ENCODE measurements around the gene L3MBTL1. TPM values are rescaled to one million over a fixed set of nuclear protein-coding genes. Genes with fewer than 3 reads are reported as not detected.

The L3MBTL1 gene
- total RNA-seq, 1 experiment from 2014 or later, result 24.9 TPM

DNA sequence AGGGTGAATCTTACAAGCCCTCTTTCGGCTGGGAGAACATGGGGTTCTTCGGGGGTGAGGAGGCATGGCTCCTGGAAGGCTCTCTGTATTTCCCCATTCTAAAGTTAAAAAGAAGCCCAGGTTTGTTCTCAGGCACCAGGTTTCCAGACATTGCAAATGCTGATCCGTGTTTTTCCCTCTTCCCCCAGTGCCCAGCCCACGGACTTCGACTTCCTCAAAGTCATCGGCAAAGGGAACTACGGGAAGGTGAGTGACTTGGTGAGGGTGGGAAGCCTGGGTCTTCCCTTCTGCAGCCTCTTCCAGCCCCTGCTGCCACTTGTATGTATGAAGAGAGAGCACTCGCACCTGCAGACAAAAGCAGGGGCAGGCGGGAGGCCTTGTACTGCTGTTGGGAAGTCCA lies 60.0 kb downstream of the L3MBTL1 start:
- no peak overlapping the region for H3K4me3 ChIP-seq (ENCODE audit: low read depth in 2 of 2, low read length in 2 of 2)
- TF ChIP-seq SIN3A (IDR thresholded peaks at IDR 0.05; ENCODE audit: borderline replicate concordance, insufficient read depth, low read depth, low read length) (no peak), POLR2AphosphoS5 (IDR thresholded peaks at IDR 0.05; ENCODE audit: low read depth, low read length) (no peak), TCF7L2 (IDR thresholded peaks at IDR 0.05; ENCODE audit: low read depth, low read length) (no peak)
- TF ChIP-seq, protein P1, sequence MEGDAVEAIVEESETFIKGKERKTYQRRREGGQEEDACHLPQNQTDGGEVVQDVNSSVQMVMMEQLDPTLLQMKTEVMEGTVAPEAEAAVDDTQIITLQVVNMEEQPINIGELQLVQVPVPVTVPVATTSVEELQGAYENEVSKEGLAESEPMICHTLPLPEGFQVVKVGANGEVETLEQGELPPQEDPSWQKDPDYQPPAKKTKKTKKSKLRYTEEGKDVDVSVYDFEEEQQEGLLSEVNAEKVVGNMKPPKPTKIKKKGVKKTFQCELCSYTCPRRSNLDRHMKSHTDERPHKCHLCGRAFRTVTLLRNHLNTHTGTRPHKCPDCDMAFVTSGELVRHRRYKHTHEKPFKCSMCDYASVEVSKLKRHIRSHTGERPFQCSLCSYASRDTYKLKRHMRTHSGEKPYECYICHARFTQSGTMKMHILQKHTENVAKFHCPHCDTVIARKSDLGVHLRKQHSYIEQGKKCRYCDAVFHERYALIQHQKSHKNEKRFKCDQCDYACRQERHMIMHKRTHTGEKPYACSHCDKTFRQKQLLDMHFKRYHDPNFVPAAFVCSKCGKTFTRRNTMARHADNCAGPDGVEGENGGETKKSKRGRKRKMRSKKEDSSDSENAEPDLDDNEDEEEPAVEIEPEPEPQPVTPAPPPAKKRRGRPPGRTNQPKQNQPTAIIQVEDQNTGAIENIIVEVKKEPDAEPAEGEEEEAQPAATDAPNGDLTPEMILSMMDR (IDR thresholded peaks at IDR 0.05), result no peak
- TF ChIP-seq, protein P2, sequence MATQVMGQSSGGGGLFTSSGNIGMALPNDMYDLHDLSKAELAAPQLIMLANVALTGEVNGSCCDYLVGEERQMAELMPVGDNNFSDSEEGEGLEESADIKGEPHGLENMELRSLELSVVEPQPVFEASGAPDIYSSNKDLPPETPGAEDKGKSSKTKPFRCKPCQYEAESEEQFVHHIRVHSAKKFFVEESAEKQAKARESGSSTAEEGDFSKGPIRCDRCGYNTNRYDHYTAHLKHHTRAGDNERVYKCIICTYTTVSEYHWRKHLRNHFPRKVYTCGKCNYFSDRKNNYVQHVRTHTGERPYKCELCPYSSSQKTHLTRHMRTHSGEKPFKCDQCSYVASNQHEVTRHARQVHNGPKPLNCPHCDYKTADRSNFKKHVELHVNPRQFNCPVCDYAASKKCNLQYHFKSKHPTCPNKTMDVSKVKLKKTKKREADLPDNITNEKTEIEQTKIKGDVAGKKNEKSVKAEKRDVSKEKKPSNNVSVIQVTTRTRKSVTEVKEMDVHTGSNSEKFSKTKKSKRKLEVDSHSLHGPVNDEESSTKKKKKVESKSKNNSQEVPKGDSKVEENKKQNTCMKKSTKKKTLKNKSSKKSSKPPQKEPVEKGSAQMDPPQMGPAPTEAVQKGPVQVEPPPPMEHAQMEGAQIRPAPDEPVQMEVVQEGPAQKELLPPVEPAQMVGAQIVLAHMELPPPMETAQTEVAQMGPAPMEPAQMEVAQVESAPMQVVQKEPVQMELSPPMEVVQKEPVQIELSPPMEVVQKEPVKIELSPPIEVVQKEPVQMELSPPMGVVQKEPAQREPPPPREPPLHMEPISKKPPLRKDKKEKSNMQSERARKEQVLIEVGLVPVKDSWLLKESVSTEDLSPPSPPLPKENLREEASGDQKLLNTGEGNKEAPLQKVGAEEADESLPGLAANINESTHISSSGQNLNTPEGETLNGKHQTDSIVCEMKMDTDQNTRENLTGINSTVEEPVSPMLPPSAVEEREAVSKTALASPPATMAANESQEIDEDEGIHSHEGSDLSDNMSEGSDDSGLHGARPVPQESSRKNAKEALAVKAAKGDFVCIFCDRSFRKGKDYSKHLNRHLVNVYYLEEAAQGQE (IDR thresholded peaks at IDR 0.05; ENCODE audit: insufficient read depth in 1 of 2, low read depth in 2 of 2, low read length in 1 of 2), result no peak
- ChIA-PET CTCF (no interaction called here), POLR2A (no interaction called here)
- DNase-seq (ENCODE audit: low read depth, low spot score) (no peak), ATAC-seq (no peak)
- no peaks in the 10 kb centered on the region for H3K4me1 ChIP-seq (ENCODE audit: control insufficient read depth, insufficient read depth, low read length)
- no TSS peak for BruUV-seq (replicated peaks)
- no peaks in the 10 kb centered on the region for H3K9me3 ChIP-seq (ENCODE audit: control insufficient read depth, insufficient read depth, low read depth, low read length)
- no peaks in the 10 kb centered on the region for H3K36me3 ChIP-seq (ENCODE audit: control insufficient read depth, insufficient read depth, low read length)
- H3K27ac ChIP-seq (ENCODE audit: low read length), result no peak overlapping the region
- in situ Hi-C loops (cut with HindIII; ENCODE audit: low pct_unique_long_range_greater_than_20kb, low sequenced_read_pairs), result no loop called here
- no peaks in the 10 kb centered on the region for H3K27me3 ChIP-seq (ENCODE audit: control insufficient read depth, insufficient read depth, low read length)
- intact Hi-C loops (cut with micrococcal nuclease; ENCODE audit: unreplicated experiment), result no loop called here

DNA sequence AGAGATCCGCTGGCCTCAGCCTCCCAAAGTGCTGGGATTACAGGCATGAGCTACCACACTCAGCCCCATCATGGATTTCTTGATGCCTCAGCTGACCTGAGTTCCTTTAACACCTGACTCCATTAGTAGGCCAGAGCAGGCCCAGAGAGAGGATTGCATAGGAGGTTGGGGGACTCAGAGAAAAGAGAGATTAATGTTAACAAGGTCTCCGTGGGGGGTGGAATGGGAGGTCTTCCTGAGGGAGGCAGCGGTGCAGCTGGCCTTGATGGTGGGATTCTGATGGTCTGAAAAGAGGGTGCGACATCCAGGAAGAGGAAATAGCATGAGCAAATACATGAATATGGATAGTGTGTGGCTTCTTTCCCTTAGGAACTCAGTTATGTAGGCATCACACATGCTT lies 61.2 kb downstream of the L3MBTL1 start:
- no peak for ATAC-seq
- Histone ChIP-seq H3K4me1 (ENCODE audit: control insufficient read depth, insufficient read depth, low read length) (no peaks in the 10 kb centered on the region), H3K27me3 (ENCODE audit: control insufficient read depth, insufficient read depth, low read length) (no peaks in the 10 kb centered on the region), H3K27ac (ENCODE audit: low read length) (no peak overlapping the region), H3K9me3 (ENCODE audit: control insufficient read depth, insufficient read depth, low read depth, low read length) (no peaks in the 10 kb centered on the region), H3K36me3 (ENCODE audit: control insufficient read depth, insufficient read depth, low read length) (no peaks in the 10 kb centered on the region), H3K4me3 (ENCODE audit: low read depth in 2 of 2, low read length in 2 of 2) (no peak overlapping the region)
- POLR2A ChIA-PET, result no interaction called here
- DNase-seq (ENCODE audit: low read depth, low spot score), result no peak
- TF ChIP-seq SIN3A (IDR thresholded peaks at IDR 0.05; ENCODE audit: borderline replicate concordance, insufficient read depth, low read depth, low read length), result no peak
- in situ Hi-C loops (cut with HindIII; ENCODE audit: low pct_unique_long_range_greater_than_20kb, low sequenced_read_pairs), result no loop called here
- intact Hi-C loops (cut with micrococcal nuclease; ENCODE audit: unreplicated experiment), result no loop called here
- no TSS peak for BruUV-seq (replicated peaks)
- CTCF ChIA-PET, result interaction anchor here (0.6 kb wide), 1 partner anchor 124 kb away, joined by 3 read pairs; no protein-coding TSS in a partner anchor

DNA sequence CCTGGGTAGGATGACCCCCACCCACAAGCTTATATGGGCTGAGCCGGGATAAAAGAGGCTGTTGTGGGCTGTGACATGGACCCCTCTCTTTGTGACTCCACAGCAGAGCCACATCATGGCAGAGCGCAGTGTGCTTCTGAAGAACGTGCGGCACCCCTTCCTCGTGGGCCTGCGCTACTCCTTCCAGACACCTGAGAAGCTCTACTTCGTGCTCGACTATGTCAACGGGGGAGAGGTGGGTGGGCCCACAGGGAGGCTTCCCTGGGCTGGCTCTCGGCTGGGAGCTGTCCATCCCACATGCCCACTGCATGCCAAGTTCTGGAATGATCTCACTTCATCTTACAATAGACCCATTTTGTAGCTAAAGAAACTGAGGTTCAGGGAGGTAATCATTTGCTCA lies 61.8 kb downstream of the L3MBTL1 start:
- in situ Hi-C loops (cut with HindIII; ENCODE audit: low pct_unique_long_range_greater_than_20kb, low sequenced_read_pairs) (no loop called here), intact Hi-C loops (cut with micrococcal nuclease; ENCODE audit: unreplicated experiment) (no loop called here)
- H3K9me3 ChIP-seq (ENCODE audit: control insufficient read depth, insufficient read depth, low read depth, low read length), result no peaks in the 10 kb centered on the region
- no peak overlapping the region for H3K27ac ChIP-seq (ENCODE audit: low read length)
- ChIA-PET CTCF (interaction anchor here (0.6 kb wide), 1 partner anchor 124 kb away, joined by 3 read pairs; no protein-coding TSS in a partner anchor), POLR2A (interaction anchor here (0.6 kb wide), 1 partner anchor 19 kb away, joined by 3 read pairs; no protein-coding TSS in a partner anchor)
- H3K4me1 ChIP-seq (ENCODE audit: control insufficient read depth, insufficient read depth, low read length), result no peaks in the 10 kb centered on the region
- H3K36me3 ChIP-seq (ENCODE audit: control insufficient read depth, insufficient read depth, low read length), result no peaks in the 10 kb centered on the region
- ATAC-seq (no peak), DNase-seq (ENCODE audit: low read depth, low spot score) (no peak)
- H3K27me3 ChIP-seq (ENCODE audit: control insufficient read depth, insufficient read depth, low read length), result no peaks in the 10 kb centered on the region
- no TSS peak for BruUV-seq (replicated peaks)
- H3K4me3 ChIP-seq (ENCODE audit: low read depth in 2 of 2, low read length in 2 of 2), result no peak overlapping the region
- no peak for TF ChIP-seq TCF7L2 (IDR thresholded peaks at IDR 0.05; ENCODE audit: low read depth, low read length)
- TF ChIP-seq POLR2AphosphoS5 (IDR thresholded peaks at IDR 0.05; ENCODE audit: low read depth, low read length), result no peak
- TF ChIP-seq, protein P1 (IDR thresholded peaks at IDR 0.05), result no peak
- TF ChIP-seq, protein P2 (IDR thresholded peaks at IDR 0.05; ENCODE audit: insufficient read depth in 1 of 2, low read depth in 2 of 2, low read length in 1 of 2), result no peak
- no peak for TF ChIP-seq SIN3A (IDR thresholded peaks at IDR 0.05; ENCODE audit: borderline replicate concordance, insufficient read depth, low read depth, low read length)

Measured in Panc1 (cell line).